Measurements from ENCODE around the gene UGT1A3. TPM values are rescaled to one million over a fixed set of nuclear protein-coding genes. Genes with fewer than 3 reads are reported as not detected.

UGT1A3 gene
- total RNA-seq, 2 experiments from 2014 or later, result not detected

GRCh38 chr2:233810385-233810784 lies 81.5 kb downstream of the UGT1A3 start:
- intact Hi-C loops (cut with DNase I, micrococcal nuclease), result no loop called here
- TF ChIP-seq CTCF (IDR thresholded peaks at IDR 0.05), result no peak
- peaks cover 6 to 8% of the 10 kb centered on the region in 2 experiments for H3K27me3 ChIP-seq (ENCODE audit: control insufficient read depth in 1 of 2, insufficient read depth in 2 of 2, low read length in 2 of 2)
- Mint-ChIP-seq H3K9me3 (no peaks in the 10 kb centered on the region), H3K4me1 (ENCODE audit: low read depth) (no peaks in the 10 kb centered on the region), H3K36me3 (ENCODE audit: low read depth) (no peaks in the 10 kb centered on the region), H3K27ac (no peak overlapping the region), H3K4me3 (no peak overlapping the region), H3K27me3 (peaks cover 10% of the 10 kb centered on the region)
- no peak for DNase-seq
- peaks cover 0 to 10% of the 10 kb centered on the region in 2 experiments for H3K9me3 ChIP-seq (ENCODE audit: control insufficient read depth in 1 of 2, insufficient read depth in 1 of 2, low read length in 2 of 2)
- H3K36me3 ChIP-seq (ENCODE audit: insufficient read depth, low read length), result no peaks in the 10 kb centered on the region
- ATAC-seq (ENCODE audit: poor library complexity), result no peak
- no peaks in the 10 kb centered on the region for H3K4me1 ChIP-seq (ENCODE audit: insufficient read depth, low read length)
- ChIA-PET CTCF (no interaction called here), POLR2A (no interaction called here)
- no peak overlapping the region for H3K4me3 ChIP-seq (ENCODE audit: low read length)
- no peak overlapping the region for H3K27ac ChIP-seq (ENCODE audit: low read depth in 1 of 2, low read length in 2 of 2)

GRCh38 chr2:233811087-233811486 lies 82.2 kb downstream of the UGT1A3 start:
- Histone ChIP-seq H3K36me3 (ENCODE audit: insufficient read depth, low read length) (no peaks in the 10 kb centered on the region), H3K27me3 (ENCODE audit: control insufficient read depth in 1 of 2, insufficient read depth in 2 of 2, low read length in 2 of 2) (peaks cover 6 to 8% of the 10 kb centered on the region in 2 experiments), H3K4me1 (ENCODE audit: insufficient read depth, low read length) (no peaks in the 10 kb centered on the region), H3K9me3 (ENCODE audit: control insufficient read depth in 1 of 2, insufficient read depth in 1 of 2, low read length in 2 of 2) (peaks cover 0 to 10% of the 10 kb centered on the region in 2 experiments), H3K27ac (ENCODE audit: low read depth in 1 of 2, low read length in 2 of 2) (no peak overlapping the region), H3K4me3 (ENCODE audit: low read length) (no peak overlapping the region)
- Mint-ChIP-seq H3K27me3 (peaks cover 10% of the 10 kb centered on the region), H3K27ac (no peak overlapping the region), H3K4me3 (no peak overlapping the region), H3K4me1 (ENCODE audit: low read depth) (no peaks in the 10 kb centered on the region), H3K36me3 (ENCODE audit: low read depth) (no peaks in the 10 kb centered on the region), H3K9me3 (no peaks in the 10 kb centered on the region)
- ChIA-PET CTCF (no interaction called here), POLR2A (no interaction called here)
- intact Hi-C loops (cut with DNase I, micrococcal nuclease), result no loop called here
- TF ChIP-seq CTCF (IDR thresholded peaks at IDR 0.05), result no peak
- no peak for ATAC-seq (ENCODE audit: poor library complexity)
- DNase-seq, result peak in 1 of 14 experiments; percentile 27

- H3K4me3 ChIP-seq (ENCODE audit: low read length), result no peak overlapping the region
- ChIA-PET CTCF (no interaction called here), POLR2A (no interaction called here)
- H3K9me3 ChIP-seq (ENCODE audit: control insufficient read depth in 1 of 2, insufficient read depth in 1 of 2, low read length in 2 of 2), result peaks cover 0 to 10% of the 10 kb centered on the region in 2 experiments
- intact Hi-C loops (cut with DNase I, micrococcal nuclease), result no loop called here
- Mint-ChIP-seq H3K36me3 (ENCODE audit: low read depth) (no peaks in the 10 kb centered on the region), H3K4me3 (no peak overlapping the region), H3K27me3 (peaks cover 10% of the 10 kb centered on the region), H3K9me3 (no peaks in the 10 kb centered on the region), H3K27ac (no peak overlapping the region), H3K4me1 (ENCODE audit: low read depth) (no peaks in the 10 kb centered on the region)
- H3K27ac ChIP-seq (ENCODE audit: low read depth in 1 of 2, low read length in 2 of 2), result no peak overlapping the region
- TF ChIP-seq CTCF (IDR thresholded peaks at IDR 0.05), result no peak
- peaks cover 8% of the 10 kb centered on the region in 2 experiments for H3K27me3 ChIP-seq (ENCODE audit: control insufficient read depth in 1 of 2, insufficient read depth in 2 of 2, low read length in 2 of 2)
- H3K36me3 ChIP-seq (ENCODE audit: insufficient read depth, low read length), result no peaks in the 10 kb centered on the region
- DNase-seq (peak in 1 of 14 experiments; percentile 17), ATAC-seq (ENCODE audit: poor library complexity) (no peak)
- no peaks in the 10 kb centered on the region for H3K4me1 ChIP-seq (ENCODE audit: insufficient read depth, low read length)
Measured at GRCh38 chr2:233811732-233812131, 82.9 kb downstream of the UGT1A3 start.
